PC-3 (cell line): ENCODE measurements around the gene FRRS1. TPM values are rescaled to one million over a fixed set of nuclear protein-coding genes. Genes with fewer than 3 reads are reported as not detected.
A peak's percentile ranks its signal among the peaks of the same experiment; 100 is the strongest.

Source experiments
- ATAC-seq: fragments of 200-7000 bp; cut with Tn5 transposase; 2 replicates; pipeline ENCODE4 v1.9.1; 2020; ENCODE audit warnings: mild to moderate bottlenecking, moderate library complexity
- BruUV-seq: library from RNA; stranded (reverse); fragments of 400-500 nt; replicated peaks from 2 replicates; lab custom pipeline; 2021; lab: Mats Ljungman, UMichigan
- CTCF ChIA-PET: fragments of 300-600 bp; sonication (Branson Sonifier 250); formaldehyde crosslinking; loops from one replicate; lab custom pipeline; 2022; ENCODE audit warnings: antibody characterized with exemption; lab: Charles Lee
- POLR2A ChIA-PET: fragments of 300-600 bp; sonication (Branson Sonifier 250); formaldehyde crosslinking; loops from one replicate; lab custom pipeline; 2022; ENCODE audit warnings: antibody characterized with exemption; ENCODE audit not compliant: unreplicated experiment; lab: Charles Lee
- DNase-seq: peaks from one replicate; pipeline ENCODE4 v3.0.0-alpha.2; 2015
- H2AFZ ChIP-seq: fragments of 300-600 bp; sonication (generic); 2 replicates; pipeline ENCODE4 v1.6.0; 2016; ENCODE audit warnings: antibody characterized with exemption, low read length
- H3F3A ChIP-seq: fragments of 300-600 bp; sonication (generic); one replicate; pipeline ENCODE4 v1.6.0; 2017; ENCODE audit warnings: antibody characterized with exemption, low read length, control low read depth, mild to moderate bottlenecking; ENCODE audit not compliant: unreplicated experiment
- H3K27ac ChIP-seq: fragments of 300-600 bp; sonication (generic); 2 replicates; pipeline ENCODE4 v1.5.1; 2016; ENCODE audit warnings: mild to moderate bottlenecking, low read length
- H3K27me3 ChIP-seq: fragments of 300-600 bp; sonication (generic); 2 replicates; pipeline ENCODE4 v1.6.1; 2016; ENCODE audit warnings: low read length, mixed read lengths
- H3K36me3 ChIP-seq: fragments of 300-600 bp; sonication (generic); 2 replicates; pipeline ENCODE4 v1.6.1; 2016; ENCODE audit warnings: low read depth, mixed run types, low read length, mixed read lengths
- H3K4me1 ChIP-seq: fragments of 300-600 bp; sonication (generic); 2 replicates; pipeline ENCODE4 v1.5.1; 2016; ENCODE audit warnings: low read length; ENCODE audit not compliant: insufficient read depth
- H3K4me2 ChIP-seq: fragments of 300-600 bp; sonication (generic); 2 replicates; pipeline ENCODE4 v1.6.0; 2016; ENCODE audit warnings: low read length
- H3K4me3 ChIP-seq: fragments of 300-600 bp; sonication (generic); 2 replicates; pipeline ENCODE4 v1.5.1; 2016; ENCODE audit warnings: mild to moderate bottlenecking, low read length, mixed read lengths
- H3K79me2 ChIP-seq: fragments of 300-600 bp; sonication (generic); 2 replicates; pipeline ENCODE4 v1.6.1; 2017; ENCODE audit warnings: low read length, mixed read lengths
- H3K9ac ChIP-seq: fragments of 300-600 bp; sonication (generic); 2 replicates; pipeline ENCODE4 v1.6.0; 2016; ENCODE audit warnings: mild to moderate bottlenecking, low read length
- H3K9me2 ChIP-seq: fragments of 300-600 bp; sonication (generic); replicated peaks from 2 replicates; pipeline ENCODE4 v1.6.1; 2016; ENCODE audit warnings: mixed run types, low read length, mixed read lengths
- H3K9me3 ChIP-seq: fragments of 300-600 bp; sonication (generic); 2 replicates; pipeline ENCODE4 v1.6.1; 2016; ENCODE audit warnings: low read length, mixed read lengths
- H4K20me1 ChIP-seq: fragments of 300-600 bp; sonication (generic); 2 replicates; pipeline ENCODE4 v1.6.1; 2016; ENCODE audit warnings: low read length, mixed read lengths
- CTCF ChIP-seq: fragments of 300-600 bp; sonication (generic); conservative IDR thresholded peaks from 2 replicates; pipeline ENCODE4 v1.5.1; 2017; ENCODE audit warnings: antibody characterized with exemption, low read depth, mild to moderate bottlenecking, low read length
- EZH2 ChIP-seq: fragments of 300-600 bp; sonication (generic); IDR thresholded peaks from one replicate; pipeline ENCODE4 v1.6.1; 2017; ENCODE audit warnings: antibody characterized with exemption, mild to moderate bottlenecking, low read length; ENCODE audit not compliant: unreplicated experiment
- EZH2phosphoT487 ChIP-seq: fragments of 300-600 bp; sonication (generic); IDR thresholded peaks from 2 replicates; pipeline ENCODE4 v1.6.1; 2018; ENCODE audit warnings: mild to moderate bottlenecking, antibody characterized with exemption, low read length, borderline replicate concordance
- intact Hi-C: fragments of 100-400 bp; cut with micrococcal nuclease; formaldehyde crosslinking; loops from 2 replicates; pipeline ENCODE4 v1.9.0; 2023
- total RNA-seq: library from RNA; depleted of rRNA; stranded (reverse); fragments of >200 nt; gene quantifications from 2 replicates; pipeline ENCODE4 v1.2.3, GENCODE V29; 2014

The FRRS1 gene
- total RNA-seq, 1 experiment from 2014 or later, result 16.3 TPM

- H3K9me2 ChIP-seq, result no peaks in the 10 kb centered on the region
- H3K36me3 ChIP-seq, result peaks cover 10% of the 10 kb centered on the region; the same call in 1 of the 2 replicates
- no peaks in the 10 kb centered on the region for H3F3A ChIP-seq
- H3K9ac ChIP-seq, result no peak overlapping the region
- H3K79me2 ChIP-seq, result no peaks in the 10 kb centered on the region
- no peak overlapping the region for H3K4me3 ChIP-seq
- no peak overlapping the region for H3K27ac ChIP-seq
- H3K4me1 ChIP-seq, result no peaks in the 10 kb centered on the region
- H2AFZ ChIP-seq, result no peak overlapping the region
- H3K4me2 ChIP-seq, result no peak overlapping the region
- H3K9me3 ChIP-seq, result no peaks in the 10 kb centered on the region
- intact Hi-C loops, result loop anchor here (1.0 kb wide), 1 partner anchor 557 kb away; no protein-coding TSS in a partner anchor
- ATAC-seq (peak; percentile 94), DNase-seq (peak; percentile 61)
- TF ChIP-seq CTCF, result peak; percentile 72
- TF ChIP-seq EZH2, result no peak
- no TSS peak for BruUV-seq
- ChIA-PET CTCF (no interaction called here), POLR2A (no interaction called here)
- no peaks in the 10 kb centered on the region for H4K20me1 ChIP-seq
- no peaks in the 10 kb centered on the region for H3K27me3 ChIP-seq
These were observed 29.4 kb downstream of the FRRS1 start for GRCh38 chr1:99737016-99737415.

GRCh38 chr1:99735852-99736251 is 30.6 kb downstream of the FRRS1 start:
- H3K9me2 ChIP-seq, result no peaks in the 10 kb centered on the region
- no peak overlapping the region for H2AFZ ChIP-seq
- H3F3A ChIP-seq, result no peaks in the 10 kb centered on the region
- TF ChIP-seq EZH2phosphoT487 (no peak), EZH2 (no peak), CTCF (no peak)
- H4K20me1 ChIP-seq, result no peaks in the 10 kb centered on the region
- no peak overlapping the region for H3K9ac ChIP-seq
- H3K4me1 ChIP-seq, result no peaks in the 10 kb centered on the region
- H3K4me2 ChIP-seq, result no peak overlapping the region
- H3K79me2 ChIP-seq, result no peaks in the 10 kb centered on the region
- POLR2A ChIA-PET, result no interaction called here
- DNase-seq (no peak), ATAC-seq (no peak)
- H3K9me3 ChIP-seq, result no peaks in the 10 kb centered on the region
- BruUV-seq, result no TSS peak
- no peak overlapping the region for H3K4me3 ChIP-seq
- H3K27me3 ChIP-seq, result no peaks in the 10 kb centered on the region
- no peak overlapping the region for H3K27ac ChIP-seq
- CTCF ChIA-PET, result no interaction called here
- intact Hi-C loops, result no loop called here
- H3K36me3 ChIP-seq, result peaks cover 6% of the 10 kb centered on the region; the same call in 1 of the 2 replicates

- no peak overlapping the region for H3K9ac ChIP-seq
- H3K9me3 ChIP-seq, result no peaks in the 10 kb centered on the region
- H2AFZ ChIP-seq, result no peak overlapping the region
- no peak overlapping the region for H3K4me3 ChIP-seq
- H3K27me3 ChIP-seq, result no peaks in the 10 kb centered on the region
- DNase-seq (peak; percentile 49), ATAC-seq (no peak)
- no peaks in the 10 kb centered on the region for H3K36me3 ChIP-seq
- no peaks in the 10 kb centered on the region for H3K9me2 ChIP-seq
- H3K4me2 ChIP-seq, result no peak overlapping the region
- no peaks in the 10 kb centered on the region for H3F3A ChIP-seq
- H3K79me2 ChIP-seq, result no peaks in the 10 kb centered on the region
- TF ChIP-seq EZH2phosphoT487 (no peak), CTCF (no peak), EZH2 (no peak)
- intact Hi-C loops, result no loop called here
- no TSS peak for BruUV-seq
- H4K20me1 ChIP-seq, result no peaks in the 10 kb centered on the region
- CTCF ChIA-PET, result no interaction called here
- POLR2A ChIA-PET, result no interaction called here
- H3K27ac ChIP-seq, result no peak overlapping the region
- H3K4me1 ChIP-seq, result 0 out of 2 replicates have a peak, but pooled peaks cover 6% of the 10 kb centered on the region
These were observed 35.1 kb downstream of the FRRS1 start for GRCh38 chr1:99731384-99731783.
